H1 (cell line): ENCODE data around the gene ATP10D. TPM values are rescaled to one million over a fixed set of nuclear protein-coding genes. Genes with fewer than 3 reads are reported as not detected.

ENCODE experiments used
- CTCF ChIA-PET: fragments of 300-600 bp; sonication (Branson Sonifier 250); formaldehyde crosslinking; loops from one replicate; lab custom pipeline; 2021; ENCODE audit not compliant: partially characterized antibody; lab: Charles Lee
- POLR2A ChIA-PET: fragments of 300-600 bp; sonication (Branson Sonifier 250); formaldehyde crosslinking; loops from one replicate; lab custom pipeline; 2021; ENCODE audit warnings: inconsistent platforms; ENCODE audit not compliant: partially characterized antibody; lab: Charles Lee
- DNase-seq, 2 experiments: peaks; one replicate each; pipeline versions ENCODE4 v3.0.0 to v3.0.0-alpha.2; 2010 to 2022; ENCODE audit warnings: low spot score in 2 of 2, low read depth in 1 of 2, mixed read lengths in 1 of 2
- FAIRE-seq: peaks from 2 replicates; lab custom pipeline; 2011; peaks lifted over from hg19 to GRCh38; lab: Jason Lieb, UNC
- H2AFZ ChIP-seq: 2 replicates; pipeline ENCODE4 v1.8.1; 2012; ENCODE audit warnings: low read length, inconsistent platforms
- H2AK5ac ChIP-seq: 2 replicates; pipeline ENCODE4 v1.6.1; 2013; ENCODE audit warnings: low read depth, low read length
- H2BK120ac ChIP-seq: replicated peaks from 2 replicates; pipeline ENCODE3; 2013; ENCODE audit warnings: low read depth, low read length, inconsistent platforms
- H2BK12ac ChIP-seq: 2 replicates; pipeline ENCODE4 v1.6.1; 2013; ENCODE audit warnings: low read depth, low read length
- H2BK15ac ChIP-seq: 2 replicates; pipeline ENCODE4 v1.6.1; 2013; ENCODE audit warnings: low read length
- H2BK20ac ChIP-seq: 2 replicates; pipeline ENCODE4 v1.6.1; 2013; ENCODE audit warnings: low read length
- H2BK5ac ChIP-seq: 2 replicates; pipeline ENCODE4 v1.6.1; 2013; ENCODE audit warnings: low read depth, low read length
- H3K14ac ChIP-seq: 2 replicates; pipeline ENCODE4 v1.6.1; 2013; ENCODE audit warnings: inconsistent platforms; ENCODE audit not compliant: insufficient read length
- H3K18ac ChIP-seq: 2 replicates; pipeline ENCODE4 v1.6.1; 2013; ENCODE audit warnings: low read length; ENCODE audit errors: extremely low read depth
- H3K23ac ChIP-seq: 2 replicates; pipeline ENCODE4 v1.6.1; 2013; ENCODE audit warnings: inconsistent platforms; ENCODE audit not compliant: insufficient read length
- H3K23me2 ChIP-seq: 2 replicates; pipeline ENCODE4 v1.6.1; 2013; ENCODE audit warnings: low read depth, low read length
- H3K27ac ChIP-seq: 2 replicates; pipeline ENCODE4 v1.6.1; 2011; ENCODE audit warnings: low read depth, low read length, inconsistent platforms
- H3K27me3 ChIP-seq, 4 experiments: replicated peaks in 1 of 4; 1 replicate in 1 of 4; 2 replicates in 3 of 4; pipeline versions ENCODE4 v1.6.1 to v1.8.1; 2011 to 2013; ENCODE audit warnings: low read length in 3 of 4, mild to moderate bottlenecking in 3 of 4, inconsistent platforms in 2 of 4, mixed read lengths in 2 of 4, moderate library complexity in 1 of 4; ENCODE audit not compliant: control insufficient read depth in 3 of 4, insufficient read depth in 3 of 4; ENCODE audit errors: extremely low read depth in 1 of 4
- H3K36me3 ChIP-seq, 4 experiments: 2 replicates each; pipeline versions ENCODE4 v1.6.1 to v1.8.1; 2011 to 2013; ENCODE audit warnings: mild to moderate bottlenecking in 4 of 4, low read length in 3 of 4, moderate library complexity in 2 of 4, control low read depth in 1 of 4, inconsistent platforms in 1 of 4; ENCODE audit not compliant: insufficient read depth in 4 of 4, control insufficient read depth in 2 of 4
- H3K4ac ChIP-seq: replicated peaks from 2 replicates; pipeline ENCODE3; 2013; ENCODE audit warnings: low read length, low read depth, mixed read lengths, inconsistent platforms; ENCODE audit not compliant: insufficient read length
- H3K4me1 ChIP-seq, 4 experiments: replicated peaks in 1 of 4; 1 replicate in 1 of 4; 2 replicates in 3 of 4; pipeline versions ENCODE4 v1.6.1 to v1.8.1; 2011 to 2013; ENCODE audit warnings: low read length in 3 of 4, inconsistent platforms in 2 of 4, mixed read lengths in 1 of 4; ENCODE audit not compliant: insufficient read depth in 4 of 4, control insufficient read depth in 3 of 4
- H3K4me2 ChIP-seq, 2 experiments: 2 replicates each; pipeline versions ENCODE4 v1.6.1 to v1.8.1; 2011 to 2013; ENCODE audit warnings: low read depth in 2 of 2, low read length in 2 of 2, control low read depth in 1 of 2, inconsistent platforms in 1 of 2, mild to moderate bottlenecking in 1 of 2; ENCODE audit not compliant: insufficient read depth in 1 of 2
- H3K4me3 ChIP-seq, 4 experiments: fragments of 200-600, 300-600 bp in 1 of 4; sonication (generic), shearing (Covaris generic), sonication (Bioruptor Twin) in 1 of 4; 2 replicates each; pipeline versions ENCODE4 v1.5.1 to v1.8.1; 2011 to 2016; ENCODE audit warnings: low read length in 4 of 4, low read depth in 3 of 4, control low read depth in 2 of 4, inconsistent platforms in 2 of 4, mild to moderate bottlenecking in 2 of 4, mixed read lengths in 1 of 4, moderate library complexity in 1 of 4; ENCODE audit not compliant: insufficient read depth in 2 of 4; ENCODE audit errors: extremely low read depth in 1 of 4
- H3K56ac ChIP-seq: replicated peaks from 2 replicates; pipeline ENCODE3; 2013; ENCODE audit warnings: low read depth, mild to moderate bottlenecking, mixed read lengths, low read length, inconsistent platforms; ENCODE audit not compliant: insufficient read length
- H3K79me1 ChIP-seq: 2 replicates; pipeline ENCODE4 v1.6.1; 2013; ENCODE audit warnings: low read depth, low read length, control low read depth
- H3K79me2 ChIP-seq, 2 experiments: 2 replicates each; pipeline versions ENCODE4 v1.6.1 to v1.8.1; 2012 to 2013; ENCODE audit warnings: low read length in 2 of 2, mild to moderate bottlenecking in 2 of 2, inconsistent platforms in 1 of 2; ENCODE audit not compliant: insufficient read depth in 2 of 2, control insufficient read depth in 1 of 2
- H3K9ac ChIP-seq, 4 experiments: replicated peaks in 1 of 4; 1 replicate in 1 of 4; 2 replicates in 3 of 4; pipeline versions ENCODE4 v1.6.1 to v1.8.1; 2011 to 2013; ENCODE audit warnings: low read depth in 3 of 4, low read length in 3 of 4, control low read depth in 2 of 4, mild to moderate bottlenecking in 2 of 4, moderate library complexity in 2 of 4, inconsistent platforms in 1 of 4; ENCODE audit errors: extremely low read depth in 1 of 4
- H3K9me3 ChIP-seq, 2 experiments: 2 replicates each; pipeline versions ENCODE4 v1.6.1 to v1.8.1; 2012 to 2013; ENCODE audit warnings: mild to moderate bottlenecking in 2 of 2, moderate library complexity in 2 of 2, control low read depth in 1 of 2, inconsistent platforms in 1 of 2, low read depth in 1 of 2, low read length in 1 of 2, mixed read lengths in 1 of 2; ENCODE audit not compliant: insufficient read depth in 2 of 2
- H4K20me1 ChIP-seq, 2 experiments: replicated peaks in 1 of 2; 2 replicates each; pipeline versions ENCODE3 to v1.8.1; 2011 to 2013; ENCODE audit warnings: inconsistent platforms in 2 of 2, low read length in 2 of 2, mild to moderate bottlenecking in 1 of 2; ENCODE audit not compliant: insufficient read depth in 2 of 2, control insufficient read depth in 1 of 2
- H4K5ac ChIP-seq: 2 replicates; pipeline ENCODE4 v1.6.1; 2013; ENCODE audit warnings: low read length, low read depth, mixed read lengths, inconsistent platforms; ENCODE audit not compliant: insufficient read length
- H4K8ac ChIP-seq: 2 replicates; pipeline ENCODE4 v1.8.0; 2013; ENCODE audit warnings: mild to moderate bottlenecking, moderate library complexity, low read length, inconsistent platforms; ENCODE audit not compliant: insufficient read depth; ENCODE audit errors: extremely low read depth
- H4K91ac ChIP-seq: replicated peaks from 2 replicates; pipeline ENCODE3; 2013; ENCODE audit warnings: low read length, mixed read lengths, inconsistent platforms; ENCODE audit not compliant: insufficient read length
- ATF3 ChIP-seq: IDR thresholded peaks from 2 replicates; pipeline ENCODE4 v1.6.1; 2011; ENCODE audit warnings: low read depth, mild to moderate bottlenecking, low read length; ENCODE audit not compliant: insufficient read depth
- CBX8 ChIP-seq: fragments of 300-800, 300-1000 bp; sonication (generic); IDR thresholded peaks from 2 replicates; pipeline ENCODE4 v1.7.1; 2016; ENCODE audit warnings: low read depth, low read length, borderline replicate concordance
- CEBPB ChIP-seq: IDR thresholded peaks from 2 replicates; pipeline ENCODE4 v1.6.1; 2012; ENCODE audit warnings: low read depth, low read length
- CHD2 ChIP-seq: IDR thresholded peaks from 2 replicates; pipeline ENCODE4 v1.6.1; 2012; ENCODE audit warnings: low read length, improper control_type of control experiment
- GTF2F1 ChIP-seq: IDR thresholded peaks from 2 replicates; pipeline ENCODE4 v1.6.1; 2012; ENCODE audit warnings: low read depth, low read length, improper control_type of control experiment, borderline replicate concordance
- JUN ChIP-seq: IDR thresholded peaks from 2 replicates; pipeline ENCODE4 v1.6.1; 2011; ENCODE audit warnings: low read depth, mild to moderate bottlenecking, improper control_type of control experiment, low read length
- KDM4A ChIP-seq: IDR thresholded peaks from one replicate; pipeline ENCODE4 v1.7.1; 2012; ENCODE audit warnings: low read depth, mild to moderate bottlenecking, moderate library complexity, low read length, inconsistent platforms; ENCODE audit not compliant: severe bottlenecking
- SIRT6 ChIP-seq: IDR thresholded peaks from one replicate; pipeline ENCODE4 v1.7.1; 2012; ENCODE audit warnings: low read length, inconsistent platforms
- SIX5 ChIP-seq: IDR thresholded peaks from 2 replicates; pipeline ENCODE4 v1.6.1; 2011; ENCODE audit warnings: mild to moderate bottlenecking, low read depth, low read length
- WGBS, 2 experiments: shearing (Covaris generic) in 1 of 2; methylation state at CpG; one replicate each; pipeline versions ENCODE4 v1.1.6 to v1.1.7; 2013 to 2015; ENCODE audit warnings: low lambda C conversion rate in 2 of 2, mixed read lengths in 2 of 2, inconsistent platforms in 1 of 2, low coverage in 1 of 2, missing lambda C conversion rate in 1 of 2; ENCODE audit not compliant: insufficient replicate concordance in 2 of 2, insufficient coverage in 1 of 2, insufficient read length in 1 of 2; ENCODE audit errors: extremely low coverage in 1 of 2, missing lambda C conversion rate in 1 of 2; 5-methylcytosine and 5-hydroxymethylcytosine counted together
- polyA plus RNA-seq, 7 experiments: library from polyadenylated mRNA; depleted of rRNA in 3 of 7; stranded (reverse) in 5 of 7; unstranded in 2 of 7; fragments of >200 nt in 5 of 7; fragments of 200-250 nt in 2 of 7; gene quantifications; 1 replicate in 5 of 7; 2 replicates in 1 of 7; 4 replicates in 1 of 7; pipeline versions ENCODE4 v1.2.1 to v1.2.3, GENCODE V29; 2011 to 2013; ENCODE audit warnings: missing spikeins in 2 of 7, mixed read lengths in 2 of 7
- total RNA-seq: library from RNA; stranded (reverse); fragmentation: NEBNext Ultra II Directional; extraction: Animal tissue kit (Norgen Biotek cat#: 25700); gene quantifications from 2 replicates; pipeline ENCODE4 v1.2.1, GENCODE V29; 2021

ATP10D gene
- total and polyA plus RNA-seq, 2 of the 8 experiments (the other 6 are each of a cell fraction or from before 2014, with no cell fraction given) = 2.9 to 5.9 TPM

- DNase-seq (no peak), FAIRE-seq (no peak)
- POLR2A ChIA-PET = no interaction called here
- Histone ChIP-seq H3K9ac (no peak overlapping the region), H3K27ac (no peak overlapping the region), H3K4me2 (no peak overlapping the region), H3K9me3 (no peaks in the 10 kb centered on the region), H2BK5ac (no peak overlapping the region), H3K4ac (no peak overlapping the region), H3K27me3 (no peaks in the 10 kb centered on the region), H4K8ac (no peak overlapping the region), H2BK15ac (no peak overlapping the region), H3K79me1 (no peaks in the 10 kb centered on the region), H3K23ac (no peak overlapping the region), H2BK12ac (no peak overlapping the region), H2AK5ac (no peak overlapping the region), H3K79me2 (no peaks in the 10 kb centered on the region), H3K23me2 (no peaks in the 10 kb centered on the region), H3K4me3 (no peak overlapping the region), H2AFZ (no peak overlapping the region), H3K4me1 (no peaks in the 10 kb centered on the region), H4K20me1 (no peaks in the 10 kb centered on the region), H3K56ac (no peak overlapping the region), H3K14ac (no peak overlapping the region), H2BK120ac (no peak overlapping the region), H4K91ac (no peak overlapping the region), H3K36me3 (no peaks in the 10 kb centered on the region), H3K18ac (no peak overlapping the region), H4K5ac (no peak overlapping the region), H2BK20ac (no peak overlapping the region)
- 48% methylated on average over 2 of the region's 2 CpGs; no CpG with 5 or more reads in 1 of the 2 experiments for WGBS, 2 experiments
- CTCF ChIA-PET = interaction anchor here (0.9 to 1.3 kb wide), 2 partner anchors 8 to 20 kb away, joined by 3 to 5 read pairs; no protein-coding TSS in a partner anchor
- no peak for TF ChIP-seq KDM4A
- TF ChIP-seq SIRT6 = no peak
- TF ChIP-seq CBX8 = no peak
- no peak for TF ChIP-seq CHD2
- TF ChIP-seq CEBPB = no peak
- TF ChIP-seq GTF2F1 = no peak
- no peak for TF ChIP-seq JUN
- TF ChIP-seq SIX5 = no peak
- TF ChIP-seq ATF3 = no peak
These were observed 58.3 kb downstream of the ATP10D start for GRCh38 chr4:47543331-47543730.
